NT2/D1 (cell line): ENCODE data around the gene E2F6.

Experiments used
- SUZ12 ChIP-seq: IDR thresholded peaks from 2 replicates; pipeline ENCODE4 v1.6.1; 2011; ENCODE audit not compliant: insufficient read length, insufficient read depth; ENCODE audit errors: extremely low read depth
- YY1 ChIP-seq: IDR thresholded peaks from 2 replicates; pipeline ENCODE4 v1.6.1; 2011; ENCODE audit not compliant: insufficient read length, insufficient read depth
- ZNF274 ChIP-seq: IDR thresholded peaks from 2 replicates; pipeline ENCODE4 v1.6.1; 2011; ENCODE audit warnings: mild to moderate bottlenecking, low read depth, low read length

- TF ChIP-seq SUZ12 (no peak), YY1 (no peak), ZNF274 (no peak)
Measured at GRCh38 chr2:11480859-11481258, 14.9 kb upstream of the E2F6 start.
